Panc1 (cell line): Measurements from ENCODE around the gene CRIM1.

Experiments used
- POLR2AphosphoS5 ChIP-seq: IDR thresholded peaks from 2 replicates; pipeline ENCODE4 v1.6.1; 2012; ENCODE audit warnings: mild to moderate bottlenecking, low read depth, low read length, moderate library complexity
- SIN3A ChIP-seq: IDR thresholded peaks from 2 replicates; pipeline ENCODE4 v1.6.1; 2012; ENCODE audit warnings: low read depth, mild to moderate bottlenecking, low read length, moderate library complexity, borderline replicate concordance; ENCODE audit not compliant: insufficient read depth
- TCF7L2 ChIP-seq: IDR thresholded peaks from 2 replicates; pipeline ENCODE4 v1.6.1; 2011; ENCODE audit warnings: mild to moderate bottlenecking, low read depth, low read length, inconsistent platforms
- TF ChIP-seq, protein P1 (sequence below): fragments of 450-650 bp; IDR thresholded peaks from 2 replicates; pipeline ENCODE4 v1.5.1; 2017; ENCODE audit warnings: mild to moderate bottlenecking

DNA sequence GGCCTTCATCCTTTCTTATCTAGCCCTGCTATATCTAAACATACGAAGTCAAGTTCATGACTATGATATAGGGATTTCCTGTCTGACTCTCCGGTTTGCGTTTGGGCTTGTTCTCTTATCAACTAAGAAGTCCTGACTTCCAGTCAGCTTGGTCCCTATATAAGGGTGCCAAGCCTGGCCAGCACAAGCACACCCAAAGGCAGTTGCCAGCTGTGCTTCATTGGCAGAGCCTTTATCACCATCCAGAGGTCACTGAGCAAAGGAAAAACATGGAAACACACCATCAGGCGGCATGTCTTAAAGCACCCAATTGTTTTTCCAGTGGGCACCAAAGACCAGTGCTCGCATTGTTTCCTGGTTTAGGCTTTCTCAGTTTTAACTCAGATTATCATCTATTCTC is 169.7 kb downstream of the CRIM1 start:
- TF ChIP-seq, protein P1, sequence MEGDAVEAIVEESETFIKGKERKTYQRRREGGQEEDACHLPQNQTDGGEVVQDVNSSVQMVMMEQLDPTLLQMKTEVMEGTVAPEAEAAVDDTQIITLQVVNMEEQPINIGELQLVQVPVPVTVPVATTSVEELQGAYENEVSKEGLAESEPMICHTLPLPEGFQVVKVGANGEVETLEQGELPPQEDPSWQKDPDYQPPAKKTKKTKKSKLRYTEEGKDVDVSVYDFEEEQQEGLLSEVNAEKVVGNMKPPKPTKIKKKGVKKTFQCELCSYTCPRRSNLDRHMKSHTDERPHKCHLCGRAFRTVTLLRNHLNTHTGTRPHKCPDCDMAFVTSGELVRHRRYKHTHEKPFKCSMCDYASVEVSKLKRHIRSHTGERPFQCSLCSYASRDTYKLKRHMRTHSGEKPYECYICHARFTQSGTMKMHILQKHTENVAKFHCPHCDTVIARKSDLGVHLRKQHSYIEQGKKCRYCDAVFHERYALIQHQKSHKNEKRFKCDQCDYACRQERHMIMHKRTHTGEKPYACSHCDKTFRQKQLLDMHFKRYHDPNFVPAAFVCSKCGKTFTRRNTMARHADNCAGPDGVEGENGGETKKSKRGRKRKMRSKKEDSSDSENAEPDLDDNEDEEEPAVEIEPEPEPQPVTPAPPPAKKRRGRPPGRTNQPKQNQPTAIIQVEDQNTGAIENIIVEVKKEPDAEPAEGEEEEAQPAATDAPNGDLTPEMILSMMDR: no peak
- TF ChIP-seq SIN3A (no peak), TCF7L2 (no peak), POLR2AphosphoS5 (no peak)
